Measurements from ENCODE around the gene NEURL4.

NEURL4 gene

DNA sequence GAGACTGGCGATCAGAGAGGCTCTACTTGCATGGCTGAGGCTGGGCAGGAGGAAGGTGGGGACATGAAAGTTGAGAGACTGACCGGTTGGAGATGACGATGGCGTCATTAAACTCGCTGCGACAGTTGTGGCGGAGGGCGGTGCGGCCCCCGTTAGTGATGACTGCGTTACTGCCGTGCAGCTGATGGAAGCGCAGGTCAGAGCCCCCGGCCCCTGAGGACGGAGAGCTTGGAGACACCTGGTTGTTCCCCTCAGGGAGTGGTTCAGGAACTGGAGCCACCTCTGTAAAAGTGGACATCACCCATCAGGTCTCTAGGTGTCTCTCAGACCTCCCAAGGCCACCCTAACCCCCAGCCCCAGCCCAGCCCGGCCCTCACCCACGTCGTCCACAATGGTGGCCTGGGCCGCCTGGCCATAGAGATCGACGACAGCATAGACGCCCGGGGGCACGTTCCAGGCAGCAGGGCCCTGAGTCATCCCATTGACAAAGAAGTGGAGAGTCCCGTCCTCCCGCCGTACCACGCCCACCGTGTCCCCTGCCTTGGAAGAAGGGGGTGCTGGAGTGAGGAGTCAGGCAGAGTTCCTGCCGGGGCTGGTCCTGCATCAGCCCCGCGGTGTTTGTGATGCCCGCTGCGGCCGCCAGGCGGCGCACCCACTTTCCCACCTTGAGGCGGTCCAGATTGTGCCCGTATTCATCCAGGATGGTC lies 5.3 kb downstream of the NEURL4 start:
- no peak for TF ChIP-seq POLR2A (IDR thresholded peaks at IDR 0.05; ENCODE audit: low read depth, low read length)
- DNase-seq (ENCODE audit: insufficient read length, low spot score) = no peak
- no peak for FAIRE-seq

DNA sequence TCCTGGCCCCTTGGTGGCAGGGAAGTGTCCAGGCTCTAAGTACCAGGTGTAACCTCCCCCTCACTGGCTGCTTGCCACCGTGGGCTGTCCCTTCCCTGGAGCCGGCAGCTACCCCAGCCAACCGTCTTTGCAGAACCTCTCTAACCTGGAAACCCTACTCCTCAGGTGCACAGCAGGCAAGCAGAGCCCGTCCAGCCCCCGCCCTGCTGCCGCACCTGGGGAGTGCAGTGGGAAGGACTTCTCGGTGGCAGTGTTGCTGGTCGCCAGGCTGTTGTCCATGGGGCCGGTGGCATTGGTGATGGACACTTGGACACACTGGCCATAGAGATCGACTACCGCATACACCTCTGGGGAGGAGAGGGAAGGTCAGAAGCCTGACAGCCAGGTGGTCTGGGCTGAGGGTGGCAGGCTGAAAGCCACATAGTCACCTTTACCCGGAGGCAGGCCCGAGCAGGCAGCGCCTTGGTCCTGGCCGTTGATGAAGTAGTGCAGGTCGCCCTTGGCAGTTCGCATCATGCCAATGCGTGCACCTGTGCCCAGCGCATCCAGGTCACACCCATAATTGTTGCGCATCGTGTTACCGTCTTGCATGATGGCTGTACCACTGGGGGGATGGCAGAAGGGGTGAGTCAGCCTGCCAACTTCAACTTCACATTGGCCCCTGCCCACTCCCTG lies 6.5 kb downstream of the NEURL4 start:
- no peak for TF ChIP-seq POLR2A (IDR thresholded peaks at IDR 0.05; ENCODE audit: low read depth, low read length)
- FAIRE-seq = no peak
- DNase-seq (ENCODE audit: insufficient read length, low spot score) = no peak

DNA sequence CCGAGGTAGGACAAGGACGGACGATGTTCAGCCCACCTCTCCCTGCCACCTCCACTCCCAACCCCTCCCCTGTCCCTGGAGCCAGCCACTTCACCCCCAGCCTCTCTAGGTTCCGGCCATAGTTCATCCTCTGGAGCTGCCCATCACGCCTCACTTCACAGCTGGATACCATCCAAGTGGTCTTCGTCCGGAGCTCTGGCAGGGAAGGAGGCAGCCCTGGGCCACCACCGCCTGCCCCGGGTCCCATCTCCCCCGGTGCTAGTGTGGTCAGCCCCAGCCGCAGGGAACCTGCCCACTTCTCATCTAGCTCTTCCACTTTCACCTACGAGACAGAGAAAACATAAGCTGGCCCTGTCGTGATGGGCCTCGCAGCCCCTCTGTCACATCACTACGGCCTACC lies 7.7 kb downstream of the NEURL4 start:
- no peak for TF ChIP-seq POLR2A (IDR thresholded peaks at IDR 0.05; ENCODE audit: low read depth, low read length)
- no peak for DNase-seq (ENCODE audit: insufficient read length, low spot score)
- no peak for FAIRE-seq

DNA sequence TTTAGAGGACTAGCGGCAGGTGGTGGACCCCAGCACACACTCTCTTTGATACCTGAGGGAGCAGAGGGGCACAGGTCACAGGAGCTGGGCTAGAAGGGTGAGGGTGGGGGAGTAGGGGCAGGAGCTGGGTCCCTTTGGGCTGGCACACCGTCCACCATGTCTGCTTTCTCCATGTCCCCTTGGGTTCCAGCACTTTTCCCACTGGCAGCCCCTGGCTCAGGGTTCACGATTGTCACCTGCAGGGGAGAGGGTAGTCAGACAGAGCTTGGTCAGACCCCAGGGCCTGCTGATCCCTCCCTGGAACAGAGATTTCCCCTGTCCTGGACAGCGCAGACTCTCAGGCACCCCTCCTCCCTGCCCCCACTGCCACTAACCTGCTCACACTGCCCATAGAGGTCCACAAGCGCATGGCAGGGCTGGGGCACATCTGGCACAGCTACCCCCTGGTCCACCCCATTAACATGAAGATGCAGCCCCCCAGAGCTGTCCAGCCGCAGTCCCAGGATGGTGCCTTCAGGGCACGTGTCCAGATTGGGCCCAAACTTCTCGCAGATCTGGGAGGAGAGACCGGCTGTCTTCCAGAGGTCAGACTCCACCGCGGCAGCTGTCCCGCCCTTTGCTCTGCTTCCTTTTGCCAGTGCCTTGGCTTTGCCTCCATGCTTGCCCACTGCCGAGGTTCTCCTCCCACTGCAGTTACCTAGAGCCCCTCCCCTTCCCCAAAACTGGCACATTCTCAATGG lies 10.8 kb downstream of the NEURL4 start:
- DNase-seq (ENCODE audit: insufficient read length, low spot score) = no peak
- FAIRE-seq = no peak
- TF ChIP-seq POLR2A (IDR thresholded peaks at IDR 0.05; ENCODE audit: low read depth, low read length) = no peak

DNA sequence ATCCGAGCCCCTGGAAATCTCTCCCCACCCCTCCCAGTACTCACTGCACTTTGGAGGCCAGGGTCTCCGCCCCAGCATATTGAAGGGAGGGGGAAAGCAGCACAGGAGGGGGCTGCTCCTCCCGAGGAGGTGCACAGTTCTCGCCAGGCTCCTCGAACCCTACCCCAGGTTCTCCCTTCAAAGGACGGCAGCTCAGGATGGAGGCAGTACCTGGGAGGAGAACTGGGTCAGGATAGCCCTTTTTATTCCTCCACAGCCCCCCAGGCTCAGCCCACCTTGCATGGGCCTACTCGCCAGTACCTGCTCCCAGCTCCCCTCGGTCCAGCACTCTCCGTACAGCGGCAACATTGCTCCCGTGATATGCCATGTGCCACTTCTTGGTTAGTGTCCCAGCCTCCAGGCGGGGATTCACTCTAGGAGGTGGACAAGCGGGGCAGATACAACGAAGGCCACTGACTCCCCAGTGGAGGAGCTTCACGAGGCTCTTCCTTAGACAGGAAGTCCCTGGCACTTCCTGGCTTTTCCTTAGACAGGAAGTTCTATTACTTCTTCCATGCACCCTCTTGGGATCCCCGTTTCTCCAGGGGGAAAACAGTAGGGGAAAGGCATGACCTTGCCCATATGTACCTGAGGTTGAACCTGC lies 11.9 kb downstream of the NEURL4 start:
- TF ChIP-seq POLR2A (IDR thresholded peaks at IDR 0.05; ENCODE audit: low read depth, low read length) = no peak
- no peak for DNase-seq (ENCODE audit: insufficient read length, low spot score)
- FAIRE-seq = no peak

DNA sequence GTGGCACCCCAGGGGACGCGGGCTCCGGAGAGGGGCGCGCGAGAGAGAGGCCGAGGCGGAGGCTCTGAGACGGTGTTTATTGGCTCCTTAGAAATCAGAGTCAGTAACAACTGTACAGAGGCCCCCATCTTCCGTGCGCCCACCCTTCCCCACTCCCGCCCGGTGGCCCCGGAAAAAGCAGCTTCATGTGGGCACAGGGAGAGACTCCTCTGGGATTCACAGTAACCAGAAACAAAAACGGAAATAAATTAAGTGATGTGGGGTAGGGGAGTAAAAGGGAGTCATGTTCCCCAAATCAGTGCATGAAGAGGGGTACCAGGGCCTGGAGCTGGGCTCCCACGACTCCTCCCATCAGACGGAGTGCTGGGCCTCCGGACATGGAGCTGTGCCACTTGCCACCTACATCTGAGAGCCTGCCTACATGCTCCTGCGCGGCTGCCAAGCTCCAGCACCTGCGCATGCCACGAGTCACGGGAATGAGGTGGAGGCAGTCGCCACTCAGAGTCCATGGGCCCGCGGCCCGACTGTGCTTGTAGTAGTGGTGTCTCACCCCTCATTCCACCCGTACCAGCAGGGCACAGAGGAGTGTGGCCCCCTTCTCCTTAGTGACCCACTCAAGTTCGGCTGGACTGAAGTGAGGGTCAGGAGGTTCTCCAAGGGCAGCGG lies 13.4 kb downstream of the NEURL4 start:
- DNase-seq (ENCODE audit: insufficient read length, low spot score) (no peak), FAIRE-seq (no peak)
- no peak for TF ChIP-seq POLR2A (IDR thresholded peaks at IDR 0.05; ENCODE audit: low read depth, low read length)

DNA sequence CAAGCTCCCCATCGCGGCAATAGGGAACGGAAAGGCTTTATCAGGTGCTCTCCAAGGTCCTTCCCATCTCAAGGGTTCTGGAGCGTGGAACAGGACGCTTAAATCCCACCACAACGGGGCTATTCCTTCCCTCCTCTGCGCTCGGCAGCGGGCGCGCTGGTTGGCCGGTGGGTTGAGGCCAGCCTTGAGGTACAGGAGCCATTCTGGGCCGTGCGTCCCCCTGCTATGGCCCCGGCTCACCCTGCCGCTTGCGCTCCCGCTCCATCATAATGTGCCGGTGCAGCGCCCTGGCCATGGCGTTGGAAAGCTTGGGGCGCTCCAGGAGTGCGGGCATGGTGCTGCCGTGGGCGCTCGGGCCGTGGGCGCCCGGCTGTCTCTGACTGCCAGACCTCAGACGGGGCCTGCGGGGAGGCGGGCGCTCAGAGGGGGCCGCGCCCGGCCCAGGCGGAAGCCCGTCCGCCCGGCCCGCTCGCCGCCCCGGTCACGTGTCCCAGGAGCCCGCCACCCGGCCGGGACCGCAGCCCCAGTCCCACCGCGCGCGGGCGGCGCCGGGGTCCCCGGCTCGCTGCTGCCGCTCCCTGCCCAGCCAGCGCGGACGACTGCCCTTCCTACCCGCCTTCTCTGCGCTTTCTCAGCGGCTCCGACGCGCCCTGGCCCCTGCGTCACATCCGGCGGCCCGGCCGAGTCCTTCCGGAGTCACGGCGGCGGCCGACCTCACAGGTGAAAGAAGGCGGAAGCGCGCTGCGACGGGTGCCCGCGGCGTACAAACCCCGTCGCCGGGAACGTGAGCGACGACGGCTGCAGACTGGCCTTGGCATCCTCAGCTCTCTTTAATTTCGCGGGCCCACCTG lies 14.2 kb downstream of the NEURL4 start, which contains the start of gene GPS2:
TSS of gene GPS2 (minus strand) at position 642 of the 851 bp plus-strand sequence. CDS start at position 334, 308 bp downstream.
- DNase-seq (ENCODE audit: insufficient read length, low spot score) = peak; percentile 89
- TF ChIP-seq POLR2A (IDR thresholded peaks at IDR 0.05; ENCODE audit: low read depth, low read length) = peak; percentile 91
- no peak for FAIRE-seq

DNA sequence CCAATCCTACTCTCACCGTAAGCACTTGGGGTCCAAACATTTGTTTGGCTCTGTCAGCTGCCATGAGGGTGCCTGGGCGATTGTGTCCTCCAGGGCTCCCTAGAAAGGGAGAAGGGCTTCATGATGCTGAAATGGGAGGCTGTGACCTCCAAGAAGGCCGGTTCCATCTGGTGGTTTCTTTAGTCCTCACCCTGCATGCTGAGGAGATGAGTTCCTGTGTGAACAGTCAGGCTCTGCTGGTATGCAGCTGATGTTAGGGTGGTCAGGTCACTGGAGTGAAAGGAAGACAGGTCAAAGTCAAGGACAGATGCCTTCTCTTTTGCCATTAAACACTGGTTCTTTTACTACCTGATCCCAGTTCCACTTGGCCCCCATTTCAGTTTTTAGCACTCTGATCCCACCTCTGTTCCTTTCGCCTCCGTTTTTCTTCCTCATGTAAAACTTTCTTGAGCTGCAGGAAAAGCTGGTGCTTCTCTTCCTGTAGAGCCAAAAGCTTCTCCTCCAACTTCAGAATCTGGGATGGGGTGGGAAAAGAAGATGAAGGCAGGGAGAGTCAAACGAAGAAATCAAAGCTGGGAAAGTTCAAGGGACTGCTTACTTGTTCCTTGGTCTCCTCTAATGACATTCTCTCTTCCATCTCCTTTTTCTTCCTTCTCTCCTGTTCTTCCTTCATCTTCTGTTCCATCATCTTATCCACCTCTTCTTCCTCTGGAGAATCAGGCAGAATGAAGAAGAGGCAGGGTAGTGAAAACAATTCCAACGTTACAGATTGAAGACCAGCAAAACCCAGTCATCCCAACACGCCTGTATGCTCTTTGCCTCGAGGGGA lies 15.0 kb downstream of the NEURL4 start:
- no peak for DNase-seq (ENCODE audit: insufficient read length, low spot score)
- TF ChIP-seq POLR2A (IDR thresholded peaks at IDR 0.05; ENCODE audit: low read depth, low read length) = no peak
- FAIRE-seq = no peak

DNA sequence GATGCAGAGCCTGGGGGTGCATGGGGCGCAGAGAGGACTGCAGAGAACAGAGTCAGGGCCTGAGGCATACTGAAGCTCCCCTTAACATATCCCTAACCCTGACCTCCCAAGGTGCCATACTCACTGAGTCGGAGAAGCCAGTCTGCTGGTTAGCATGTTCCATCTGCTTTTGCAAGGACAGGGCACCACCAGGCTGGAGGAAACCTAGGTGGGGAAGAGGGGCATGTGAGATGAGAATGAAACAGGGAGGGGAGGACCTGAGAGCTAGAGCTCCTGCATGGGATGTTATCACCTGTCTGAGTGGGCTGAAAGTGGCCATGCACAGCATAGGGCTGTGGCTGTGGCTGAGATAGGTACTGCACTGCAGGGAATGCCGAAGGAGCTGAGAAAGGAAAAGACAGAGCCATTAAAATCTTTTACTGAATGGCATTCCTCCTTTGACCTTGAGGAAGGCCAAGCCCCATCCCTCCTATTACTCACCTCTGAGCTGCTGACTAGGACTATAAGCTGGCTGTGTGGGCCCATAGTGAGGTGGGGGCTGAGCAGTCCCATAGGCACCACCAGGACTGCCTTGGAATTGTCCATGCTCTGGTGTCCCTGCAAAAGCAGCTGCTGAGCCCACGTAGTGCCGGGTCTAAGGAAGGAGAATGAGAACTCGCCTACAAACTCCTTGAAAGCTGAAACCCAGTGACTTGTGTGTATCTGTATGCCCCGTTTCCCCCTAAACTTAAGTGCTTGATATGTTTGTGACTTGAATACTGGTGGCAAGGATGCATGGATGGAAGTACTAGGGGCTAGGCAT lies 15.8 kb downstream of the NEURL4 start:
- no peak for TF ChIP-seq POLR2A (IDR thresholded peaks at IDR 0.05; ENCODE audit: low read depth, low read length)
- no peak for FAIRE-seq
- peak; percentile 57 for DNase-seq (ENCODE audit: insufficient read length, low spot score)

DNA sequence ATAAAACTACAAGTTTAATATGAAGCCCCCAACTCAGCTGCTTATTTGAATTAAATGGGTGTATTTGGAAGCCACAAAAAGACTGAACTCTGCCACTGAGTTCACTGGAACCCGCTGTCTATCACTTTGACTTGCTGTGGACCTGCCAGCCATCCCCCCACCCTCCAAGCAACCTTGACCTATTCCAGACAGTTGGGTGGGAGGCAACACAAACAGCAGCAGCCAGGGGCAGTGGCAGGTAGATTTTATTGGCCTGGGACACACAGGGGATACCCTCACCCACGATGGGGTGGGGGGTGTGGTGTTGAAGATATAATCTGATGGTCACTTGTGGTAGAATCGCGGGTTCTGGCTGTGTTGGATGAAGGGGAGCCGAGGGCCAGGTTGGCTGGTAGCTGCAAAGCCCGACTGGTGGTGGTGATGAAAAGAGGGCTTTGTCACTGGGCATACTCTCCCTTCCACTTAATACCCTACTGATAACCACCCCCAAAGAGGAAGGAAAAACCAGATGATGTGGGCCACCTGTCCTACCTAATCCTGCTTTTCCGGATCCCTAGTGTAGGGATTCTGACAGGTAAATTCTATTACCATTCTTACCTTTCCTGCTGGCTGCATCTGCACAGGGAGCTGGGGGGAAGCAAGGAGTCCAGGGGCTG lies 16.6 kb downstream of the NEURL4 start:
- no peak for FAIRE-seq
- no peak for TF ChIP-seq POLR2A (IDR thresholded peaks at IDR 0.05; ENCODE audit: low read depth, low read length)

More for the DNA sequence above, 16.6 kb downstream of the NEURL4 start:
- DNase-seq (ENCODE audit: insufficient read length, low spot score) = no peak

All from H54 (cell line).